GM21423 (cell line): ENCODE data around the gene SF3B5.
A peak's percentile ranks its signal among the peaks of the same experiment; 100 is the strongest.
"Not testable (repeated sequence)": the region's sequence is repeated elsewhere in the genome, so short reads cannot be mapped to it uniquely, and the experiment has no call there.

Experiments used
- ATAC-seq: cut with Tn5 transposase; IDR thresholded peaks from one replicate; pipeline ENCODE4 v1.9.1; 2021; ENCODE audit warnings: mild to moderate bottlenecking, moderate library complexity; ENCODE audit not compliant: unreplicated experiment

The SF3B5 gene

DNA sequence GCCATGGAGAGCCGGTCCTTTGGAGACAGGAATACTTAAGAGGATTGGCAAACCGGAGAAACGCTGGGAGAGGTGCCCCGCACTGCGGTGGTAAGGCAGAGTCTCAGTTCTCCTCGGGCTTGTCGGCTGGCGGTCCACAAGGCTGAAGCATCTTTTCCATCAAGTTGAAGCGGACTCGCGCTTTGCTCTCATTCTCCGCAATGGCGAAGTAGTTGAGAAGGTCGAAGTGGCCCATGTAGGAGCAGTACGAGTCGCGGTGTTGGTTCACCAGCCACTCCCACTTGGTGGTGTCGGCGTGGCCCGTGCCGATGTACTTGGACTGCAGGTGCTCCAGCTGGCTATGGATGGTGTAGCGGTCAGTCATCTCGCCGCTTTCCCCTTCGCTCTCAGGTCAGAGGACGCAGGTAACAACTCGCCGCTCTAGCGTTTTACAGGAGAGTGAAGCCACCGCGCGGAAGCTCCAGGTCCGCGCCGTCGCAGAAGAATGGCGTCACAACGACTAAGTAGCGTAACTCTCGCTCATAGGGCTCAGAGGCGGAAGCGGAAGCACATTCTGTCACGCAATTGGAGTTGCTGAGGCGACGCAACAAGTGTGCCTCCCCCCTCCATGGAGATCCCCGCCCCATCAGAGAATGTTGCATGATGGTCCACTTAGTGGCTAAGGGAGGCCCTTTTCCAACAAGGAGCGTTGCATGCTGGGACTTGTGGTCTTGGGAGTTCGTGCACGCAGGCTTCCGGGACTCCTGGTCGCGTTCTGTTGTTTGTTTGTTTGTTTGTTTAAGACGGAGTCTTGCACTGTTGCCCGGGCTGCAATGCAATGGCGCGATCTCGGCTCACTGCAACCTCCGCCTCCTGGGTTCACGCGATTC lies at the start of gene SF3B5:
Gene SF3B5, minus strand, starts transcription at position 440 of the 869 bp plus-strand sequence. Its CDS starts 76 bp downstream, at position 364.
- peak; percentile 98 for ATAC-seq

DNA sequence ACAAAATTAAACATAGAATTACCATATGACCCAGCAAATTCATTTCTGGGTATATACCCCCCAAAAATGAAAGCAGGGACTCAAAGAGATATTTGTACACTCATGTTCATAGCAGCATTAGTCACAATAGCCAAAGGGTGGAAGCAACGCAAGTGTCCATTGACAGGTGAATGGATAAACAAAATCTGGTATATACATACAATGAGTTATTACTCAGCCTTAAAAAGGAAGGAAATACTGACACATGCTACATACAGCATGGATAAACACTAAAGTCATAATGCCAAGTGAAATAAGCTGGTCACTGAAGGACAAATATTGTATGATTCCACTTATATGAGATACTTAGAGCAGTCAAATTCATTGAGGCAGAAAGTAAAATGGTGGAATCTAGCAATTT lies 49.6 kb upstream of the SF3B5 start:
- no peak for ATAC-seq

DNA sequence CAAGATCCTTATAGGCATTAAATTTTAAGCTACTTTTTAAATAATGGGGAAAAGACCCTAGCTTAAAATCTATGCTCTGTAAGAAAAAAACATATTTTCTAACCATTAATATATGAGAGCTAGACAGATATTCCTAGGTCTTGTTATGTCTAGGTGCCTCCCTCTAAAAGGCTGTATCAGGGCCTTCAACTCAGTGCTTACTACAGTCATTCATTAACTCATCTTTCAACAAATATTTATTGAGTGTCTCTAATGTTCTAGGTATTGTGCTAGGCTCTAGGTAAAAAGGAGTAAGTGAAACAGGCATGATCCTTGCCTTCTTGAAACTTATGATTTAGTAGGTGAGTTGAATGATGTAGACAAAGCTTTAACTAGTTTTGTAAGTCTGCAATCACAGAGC lies 48.5 kb upstream of the SF3B5 start:
- no peak for ATAC-seq

DNA sequence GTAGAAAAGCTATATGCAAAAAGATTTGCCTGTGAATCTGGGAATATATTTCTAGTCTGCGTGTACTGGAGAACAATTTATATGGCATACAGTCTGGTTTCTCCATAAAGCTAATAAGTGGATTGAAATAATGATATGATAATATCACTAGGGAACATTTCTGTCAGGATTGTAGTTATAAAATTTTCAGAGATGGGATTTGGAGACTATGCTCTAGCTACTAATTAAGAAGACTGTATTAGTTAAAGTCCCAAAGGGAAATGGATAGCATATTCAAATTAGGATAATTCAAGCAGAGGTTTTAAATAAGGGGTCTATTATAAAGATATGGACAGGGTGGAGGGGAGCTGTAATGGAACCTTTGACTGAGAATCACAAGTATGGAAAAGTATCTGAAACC lies 47.7 kb upstream of the SF3B5 start:
- no peak for ATAC-seq

DNA sequence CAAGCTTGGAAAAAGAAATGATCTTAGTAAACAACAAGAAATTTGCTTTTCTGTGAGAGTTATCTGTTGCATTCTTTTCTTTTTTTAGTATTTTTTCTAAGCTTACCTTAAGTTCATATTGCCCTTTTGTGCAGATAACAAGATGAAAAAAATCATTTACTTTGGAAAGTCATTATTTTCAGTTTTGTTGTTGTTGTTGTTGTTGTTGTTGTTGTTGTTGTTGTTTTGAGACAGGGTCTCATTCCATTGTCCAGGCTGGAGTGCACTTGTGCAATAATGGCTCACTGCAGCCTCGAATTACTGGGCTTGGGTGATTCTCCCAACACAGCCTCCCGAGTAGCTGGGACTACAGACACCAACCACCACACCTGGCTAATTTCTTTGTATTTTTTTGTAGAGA lies 46.1 kb upstream of the SF3B5 start:
- no peak for ATAC-seq

DNA sequence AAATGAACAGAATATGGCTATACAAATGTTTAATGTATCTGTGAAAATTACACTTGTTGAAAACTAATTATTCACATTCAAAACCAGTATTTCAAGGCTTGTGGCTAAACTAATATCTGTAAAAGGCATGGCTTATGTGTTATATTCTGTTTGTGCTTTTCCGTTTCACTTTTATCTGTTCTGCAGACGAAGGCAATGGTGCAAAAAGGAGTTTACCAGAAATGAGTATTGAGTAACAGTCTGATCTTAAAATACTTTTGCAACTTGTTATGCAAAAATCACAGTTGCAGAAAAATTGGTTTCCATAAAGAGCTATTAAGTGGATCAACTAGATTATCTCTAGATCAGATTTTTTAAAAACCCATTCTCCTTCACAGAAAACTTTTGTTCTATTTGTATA lies 45.5 kb upstream of the SF3B5 start:
- ATAC-seq: peak; percentile 63

DNA sequence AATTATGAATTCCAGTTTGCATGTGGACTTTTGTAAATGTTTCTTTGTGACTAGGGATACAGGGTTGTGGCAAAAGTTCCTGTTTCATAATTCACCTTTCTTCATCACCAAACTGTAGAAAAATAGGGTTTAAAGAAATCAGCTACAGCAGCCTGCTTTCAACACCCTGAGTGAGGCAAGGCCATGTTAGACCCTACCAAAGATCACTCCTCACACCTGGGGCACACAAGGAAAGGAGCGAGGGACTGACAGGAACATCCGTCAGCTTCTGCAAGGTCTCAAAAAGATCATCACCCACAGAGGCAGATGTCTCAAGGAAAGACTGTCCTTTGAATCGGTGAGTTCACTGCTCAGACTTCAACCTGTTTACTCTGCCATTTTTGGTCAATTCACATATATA lies 44.4 kb upstream of the SF3B5 start:
- no peak for ATAC-seq

DNA sequence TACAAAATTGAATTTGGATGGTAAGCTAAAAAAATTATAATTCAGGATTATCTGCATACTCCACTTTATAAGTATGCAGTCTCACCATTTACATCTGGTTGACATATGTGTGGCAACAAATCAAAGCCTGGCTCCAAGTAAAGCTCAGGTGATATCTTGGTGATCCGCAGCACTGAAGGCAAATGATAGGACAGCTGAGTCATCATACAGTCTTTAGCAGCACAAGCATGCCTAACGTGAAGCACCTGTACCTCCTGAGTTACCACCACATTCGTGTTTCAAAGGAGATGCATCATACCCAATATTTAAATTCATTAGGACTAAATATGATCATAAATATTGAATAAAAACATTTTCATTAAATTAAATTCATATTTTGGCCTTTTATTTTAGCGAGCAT lies 43.2 kb upstream of the SF3B5 start:
- ATAC-seq: no peak

DNA sequence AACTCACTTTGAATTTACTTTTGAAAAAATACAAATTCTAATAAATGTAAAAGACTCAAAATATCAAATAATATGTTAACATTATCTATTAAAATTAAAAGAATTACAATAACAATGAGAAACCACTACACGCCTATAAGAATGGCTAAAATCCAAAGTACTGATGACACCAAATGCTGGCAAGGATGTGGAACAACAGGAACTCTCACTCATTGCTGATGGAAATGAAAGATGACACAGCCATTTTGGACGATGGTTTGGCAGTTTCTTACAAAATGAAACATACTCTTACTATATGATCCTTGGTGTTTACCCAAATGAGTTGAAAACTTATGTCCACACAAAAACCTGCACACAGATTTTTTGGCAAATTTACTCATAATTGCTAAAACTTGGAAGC lies 39.4 kb upstream of the SF3B5 start:
- no peak for ATAC-seq

DNA sequence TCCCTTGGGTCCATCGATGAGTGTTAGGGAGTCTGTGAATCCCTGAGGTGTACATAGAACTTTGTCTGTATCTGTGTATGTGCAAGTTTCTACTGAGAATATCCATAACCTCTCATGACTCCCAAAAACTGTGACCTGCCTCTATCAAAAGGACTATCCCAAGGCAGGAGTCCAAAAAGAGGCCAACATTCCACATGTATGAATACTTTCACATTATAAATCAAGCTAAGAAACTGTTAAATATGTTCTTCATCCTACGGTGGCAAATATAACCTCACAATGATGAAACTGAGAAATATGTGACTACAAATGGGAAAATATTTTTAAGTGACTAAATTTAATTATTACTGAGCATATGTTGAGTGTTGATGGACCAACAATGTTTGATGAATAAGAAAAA lies 38.8 kb upstream of the SF3B5 start:
- ATAC-seq: no peak

DNA sequence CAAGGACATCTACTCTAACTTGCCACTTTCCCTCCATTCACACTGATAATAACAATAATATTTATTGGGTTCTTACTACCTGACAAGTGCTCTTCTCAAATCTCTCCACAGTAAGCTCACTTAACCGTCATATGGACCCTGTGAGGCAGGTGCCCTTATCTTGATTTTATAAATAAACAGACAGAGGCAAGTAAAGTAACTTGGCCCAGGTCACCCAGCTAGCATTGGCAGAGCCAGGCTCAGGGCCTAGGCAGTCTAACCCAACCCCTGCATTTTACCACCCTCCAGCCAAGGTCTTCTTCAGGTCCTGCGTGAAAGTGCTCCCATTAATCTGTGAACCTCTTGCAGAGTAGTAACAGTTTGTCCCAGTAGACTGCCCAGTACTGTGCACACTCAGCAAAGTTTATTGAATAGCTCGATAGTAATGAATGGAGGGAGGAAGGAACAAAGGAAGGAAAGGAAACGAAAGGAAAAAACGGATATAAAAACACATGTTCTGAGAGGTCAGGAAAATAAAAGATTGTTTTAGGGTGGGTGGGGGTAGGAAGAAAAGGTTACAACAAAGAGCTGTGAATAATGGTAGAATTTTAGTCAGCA lies 38.0 kb upstream of the SF3B5 start:
- ATAC-seq: no peak

DNA sequence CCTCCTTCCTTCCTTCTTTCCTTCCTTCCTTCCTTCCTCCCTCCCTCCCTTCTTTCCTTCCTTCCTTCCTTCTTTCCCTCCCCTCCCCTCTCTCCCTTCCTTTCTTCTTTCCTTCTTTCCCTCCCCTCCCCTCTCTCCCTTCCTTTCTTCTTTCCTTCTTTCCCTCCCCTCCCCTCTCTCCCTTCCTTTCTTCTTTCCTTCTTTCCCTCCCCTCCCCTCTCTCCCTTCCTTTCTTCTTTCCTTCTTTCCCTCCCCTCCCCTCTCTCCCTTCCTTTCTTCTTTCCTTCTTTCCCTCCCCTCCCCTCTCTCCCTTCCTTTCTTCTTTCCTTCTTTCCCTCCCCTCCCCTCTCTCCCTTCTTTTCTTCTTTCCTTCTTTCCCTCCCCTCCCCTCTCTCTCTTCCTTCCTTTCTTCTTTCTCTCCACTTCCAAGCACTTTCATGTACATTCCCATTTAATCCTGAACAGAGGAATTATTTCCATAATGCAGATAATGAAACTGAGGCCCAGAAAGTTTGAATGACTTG lies 36.9 kb upstream of the SF3B5 start:
- ATAC-seq: not testable (repeated sequence)

DNA sequence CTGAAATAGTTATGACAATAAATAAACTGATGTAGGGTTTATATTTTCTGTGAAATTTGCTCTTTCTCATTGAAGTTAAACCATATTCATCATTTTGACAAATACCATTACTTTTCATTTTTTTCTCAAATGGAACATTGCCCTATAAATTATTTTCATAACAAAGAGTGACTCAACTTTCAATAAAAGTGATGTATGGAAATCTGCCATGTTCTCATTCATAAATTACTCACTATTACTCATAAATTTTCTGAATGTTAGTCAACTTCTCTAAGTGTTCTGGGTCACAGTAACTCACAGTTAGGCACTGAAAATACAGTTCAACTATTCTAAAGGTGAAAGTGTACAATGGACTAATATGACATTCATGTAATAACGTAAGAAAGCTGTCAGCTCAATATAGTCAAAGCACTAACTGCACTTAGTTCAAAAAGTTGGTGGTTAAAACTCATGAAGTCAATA lies 35.9 kb upstream of the SF3B5 start:
- no peak for ATAC-seq

DNA sequence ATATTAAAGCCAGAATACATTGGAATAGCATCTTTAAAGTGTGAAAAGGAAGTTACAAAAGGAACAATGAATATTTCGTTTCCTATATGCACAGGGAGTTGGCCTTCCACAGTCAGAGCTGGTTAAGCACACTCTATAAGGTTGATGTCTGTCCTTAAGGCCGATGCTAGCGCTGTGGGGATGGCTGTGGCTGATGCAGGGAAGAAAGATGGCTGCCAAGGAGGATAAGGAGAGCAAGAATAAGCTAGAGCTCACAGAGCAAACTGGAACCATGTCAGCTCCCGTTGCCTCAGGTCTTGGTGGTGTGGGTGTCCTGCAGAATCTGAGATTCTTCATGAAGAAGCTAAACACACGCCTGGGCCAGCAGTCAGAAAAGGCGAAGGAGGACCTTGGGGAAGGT lies 34.1 kb upstream of the SF3B5 start:
- no peak for ATAC-seq

DNA sequence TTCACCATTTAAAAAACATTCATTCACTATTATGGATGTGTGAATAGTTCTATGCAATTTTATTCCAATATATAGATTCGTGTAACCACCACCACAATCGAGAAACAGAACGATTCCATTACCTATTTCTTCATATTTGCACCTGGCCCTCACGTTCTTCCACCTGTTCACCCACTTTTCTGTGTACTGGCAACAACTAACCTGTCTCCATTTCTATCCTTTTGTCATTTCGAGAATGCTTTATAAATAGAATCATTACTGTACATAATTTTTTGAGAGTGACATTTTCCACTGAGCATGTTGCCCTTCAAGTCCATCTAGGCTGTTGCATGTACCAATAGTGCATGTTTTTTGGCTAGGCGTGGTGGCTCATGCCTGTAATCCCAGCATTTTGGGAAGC lies 31.7 kb upstream of the SF3B5 start:
- ATAC-seq: no peak

DNA sequence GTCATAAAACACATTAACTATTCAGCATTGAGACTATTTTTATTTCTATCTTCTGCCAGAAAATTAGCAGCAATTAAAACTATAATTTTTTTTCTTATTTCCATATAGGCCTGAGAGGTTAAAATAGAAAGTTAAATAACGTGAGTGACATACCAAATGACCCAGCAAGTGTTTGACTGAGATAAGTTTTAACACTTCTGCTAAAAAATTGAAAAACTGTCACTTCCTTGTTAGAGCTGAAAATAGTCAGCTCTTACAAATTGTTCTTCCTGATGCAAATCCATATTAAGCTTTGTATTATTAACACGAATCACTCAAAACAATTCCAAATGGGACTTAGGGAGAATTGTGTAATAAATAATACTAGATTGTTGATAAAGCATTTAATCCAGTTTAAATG lies 28.5 kb upstream of the SF3B5 start:
- ATAC-seq: no peak

DNA sequence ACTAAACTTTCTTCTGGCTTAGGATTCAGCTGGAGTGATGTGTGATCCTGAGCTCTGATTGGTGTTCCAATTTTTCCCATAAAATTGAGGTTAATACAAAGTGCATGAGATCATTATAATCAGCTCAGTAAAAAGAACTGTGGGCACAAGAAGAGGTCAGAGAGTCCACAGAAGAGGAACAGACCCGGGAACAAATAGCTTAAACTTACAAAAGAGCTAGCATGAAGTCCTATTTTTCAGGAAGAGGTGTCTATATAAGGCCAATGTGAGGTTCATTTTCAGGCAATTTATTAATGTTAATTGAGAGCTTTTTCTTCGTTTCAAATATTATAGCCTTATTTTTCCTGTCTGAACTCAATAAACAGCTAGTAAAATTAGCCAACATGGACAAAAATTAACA lies 28.0 kb upstream of the SF3B5 start:
- no peak for ATAC-seq

DNA sequence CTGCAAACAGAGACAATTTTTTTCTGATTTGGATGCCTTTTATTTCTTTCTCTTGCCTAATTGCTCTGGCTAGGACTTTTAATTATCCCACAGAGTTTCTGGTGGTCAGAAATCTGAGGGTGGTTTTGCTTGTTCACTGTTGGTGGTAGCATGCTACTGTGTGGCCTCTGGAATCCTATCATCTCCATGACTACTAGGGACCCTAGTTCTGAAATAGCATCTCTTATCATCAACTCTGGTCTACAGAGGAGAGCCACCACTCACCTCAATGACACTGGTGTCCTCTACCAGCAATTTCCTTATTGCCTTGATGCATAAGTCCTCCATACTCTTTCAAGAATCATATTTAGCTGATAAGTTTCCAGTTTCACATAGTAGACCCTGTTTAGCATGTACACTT lies 27.5 kb upstream of the SF3B5 start:
- ATAC-seq: no peak

DNA sequence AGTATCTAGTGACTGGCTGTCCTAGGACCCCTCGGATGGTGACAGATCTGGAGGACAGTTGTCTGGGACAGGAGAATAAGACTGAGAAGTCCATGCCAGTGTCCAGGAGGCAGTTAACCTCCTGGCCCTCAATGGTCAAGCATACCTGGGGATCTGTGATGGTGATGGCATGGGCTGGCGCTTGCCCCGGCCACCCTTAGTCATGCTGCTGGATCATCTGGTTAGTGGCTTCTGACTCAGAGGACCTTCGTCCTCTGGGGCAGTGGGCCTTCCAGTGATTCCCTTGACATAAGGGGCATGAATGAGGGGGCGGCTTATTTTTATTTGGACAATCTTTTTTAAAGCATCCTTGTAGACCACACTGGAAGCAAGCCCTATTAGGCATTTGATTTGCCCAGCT lies 24.0 kb upstream of the SF3B5 start:
- ATAC-seq: no peak

DNA sequence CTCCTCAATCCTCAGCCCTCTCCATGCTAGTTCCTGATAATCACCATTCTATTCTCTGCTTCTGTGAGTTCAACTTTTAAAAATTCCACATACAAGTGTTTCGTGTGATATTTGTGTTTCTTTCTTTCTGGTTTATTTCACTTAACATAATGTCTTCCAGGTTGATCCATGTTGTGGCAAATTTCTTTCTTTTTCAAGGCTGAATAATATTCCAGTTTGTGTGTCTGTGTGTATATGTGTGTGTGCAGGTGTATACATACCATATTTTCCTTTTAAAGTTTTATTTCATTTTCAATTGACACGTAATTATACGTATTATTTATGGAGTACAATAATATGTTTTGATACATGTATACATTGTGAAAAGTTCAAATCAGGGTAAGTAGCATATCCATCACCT lies 19.8 kb upstream of the SF3B5 start:
- no peak for ATAC-seq

DNA sequence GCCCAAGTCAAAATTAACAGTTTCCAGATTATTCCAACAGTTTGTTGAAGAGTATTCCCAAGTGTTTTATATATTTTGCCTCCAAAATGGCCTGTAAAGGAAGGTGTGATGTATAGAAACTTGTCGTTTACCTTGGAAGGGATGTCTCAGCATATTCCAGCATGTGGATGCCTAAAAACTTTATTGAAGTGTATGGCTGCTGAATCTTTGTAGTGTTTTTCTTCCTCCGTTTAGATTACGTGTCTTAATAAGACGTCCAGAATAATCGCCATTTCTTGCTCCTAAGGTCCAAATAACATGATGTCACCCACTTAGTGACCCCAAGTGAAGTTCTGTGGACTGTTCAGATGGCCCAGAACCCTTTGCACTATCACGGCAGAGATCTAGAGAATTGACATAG lies 18.0 kb upstream of the SF3B5 start:
- no peak for ATAC-seq

DNA sequence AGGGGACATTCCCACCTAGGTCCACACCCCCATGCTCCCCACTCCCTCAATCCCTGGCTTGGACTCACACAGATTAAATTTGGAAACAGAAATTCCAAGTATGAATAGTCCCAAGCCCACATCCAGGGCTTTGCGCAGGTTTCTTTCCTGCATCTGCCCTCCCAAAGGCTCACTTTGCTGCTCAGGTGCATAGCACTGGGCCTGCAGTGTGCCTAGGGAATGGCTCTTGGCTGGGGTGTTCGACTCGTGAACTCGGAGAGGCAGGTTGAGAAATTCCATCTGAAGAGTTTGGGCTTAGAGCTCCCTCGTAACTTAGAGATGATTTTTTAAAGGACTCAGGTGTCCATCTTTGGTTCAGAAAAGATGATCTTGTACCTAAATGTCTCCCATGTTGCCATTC lies 14.8 kb upstream of the SF3B5 start:
- ATAC-seq: no peak
